K562 (cell line): Measurements from ENCODE around the gene UBAC2.

Experiments used
- HEY1 ChIP-seq: fragments of 250-450 bp; sonication (Bioruptor Pico); IDR thresholded peaks from 2 replicates; pipeline ENCODE4 v1.5.0; 2020; ENCODE audit warnings: mild to moderate bottlenecking, moderate library complexity, borderline replicate concordance
- KLF13 ChIP-seq: fragments of 450-650 bp; IDR thresholded peaks from 2 replicates; pipeline ENCODE4 v1.6.1; 2016; ENCODE audit warnings: missing genetic modification characterization, low read depth, mild to moderate bottlenecking, missing compliant biosample characterization, moderate library complexity, borderline replicate concordance
- MECOM ChIP-seq: fragments of 250-450 bp; sonication (Bioruptor Pico); IDR thresholded peaks from 2 replicates; pipeline ENCODE4 v1.8.0; 2022; ENCODE audit warnings: inconsistent platforms
- POLR2A ChIP-seq: fragments of 450-650 bp; conservative IDR thresholded peaks from 2 replicates; pipeline ENCODE4 v1.6.1; 2016
- SRSF1 ChIP-seq: fragments of 200-400 bp; formaldehyde crosslinking; IDR thresholded peaks from 2 replicates; pipeline ENCODE4 v1.6.1; 2017; ENCODE audit warnings: mild to moderate bottlenecking, low read depth, low read length, moderate library complexity
- USF2 ChIP-seq: sonication (generic); formaldehyde crosslinking; IDR thresholded peaks from 2 replicates; pipeline ENCODE4 v1.5.0; 2020; ENCODE audit warnings: missing genetic modification reagents
- ZNF174 ChIP-seq: fragments of 250-450 bp; sonication (Bioruptor Pico); IDR thresholded peaks from 2 replicates; pipeline ENCODE4 v1.4.0; 2020; ENCODE audit warnings: mild to moderate bottlenecking

DNA sequence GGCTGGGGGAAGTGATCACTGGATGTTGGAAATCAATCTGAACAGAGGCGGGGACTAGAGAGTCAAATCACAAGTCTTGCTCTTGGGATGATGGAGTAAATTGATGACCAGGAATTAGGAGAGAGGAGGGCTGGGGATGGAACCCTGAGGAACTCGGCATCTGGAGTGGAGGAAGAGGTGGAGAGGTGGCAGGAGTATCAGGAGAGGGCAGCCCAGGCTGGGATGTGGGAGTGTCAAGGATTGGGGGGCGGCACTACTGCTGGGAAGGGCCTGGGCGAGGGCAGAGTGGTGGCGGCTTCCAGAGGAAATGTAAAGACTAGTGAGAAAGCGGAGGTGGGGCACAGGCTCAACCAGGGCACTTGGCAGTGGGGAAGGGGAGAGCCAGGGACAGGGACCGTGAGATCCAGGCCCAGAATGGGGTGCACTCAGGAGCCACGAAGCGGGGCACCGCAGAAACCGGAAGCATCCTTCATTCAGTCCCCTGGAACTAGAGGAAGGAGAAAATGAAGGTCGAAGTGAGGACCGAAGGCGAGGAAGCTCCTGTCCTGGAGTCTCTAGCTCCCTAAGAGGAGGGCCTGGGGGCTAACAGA, 187.8 kb downstream of the UBAC2 start:
- TF ChIP-seq ZNF174 (CRISPR knock-in tag) (no peak), KLF13 (tag) (no peak), MECOM (no peak), SRSF1 (no peak), USF2 (CRISPR knock-in tag) (no peak), HEY1 (CRISPR knock-in tag) (no peak), POLR2A (no peak)
